ENCODE results near the gene LPXN.
"Not testable (repeated sequence)": the region's sequence is repeated elsewhere in the genome, so short reads cannot be mapped to it uniquely, and the experiment has no call there.

LPXN gene

DNA sequence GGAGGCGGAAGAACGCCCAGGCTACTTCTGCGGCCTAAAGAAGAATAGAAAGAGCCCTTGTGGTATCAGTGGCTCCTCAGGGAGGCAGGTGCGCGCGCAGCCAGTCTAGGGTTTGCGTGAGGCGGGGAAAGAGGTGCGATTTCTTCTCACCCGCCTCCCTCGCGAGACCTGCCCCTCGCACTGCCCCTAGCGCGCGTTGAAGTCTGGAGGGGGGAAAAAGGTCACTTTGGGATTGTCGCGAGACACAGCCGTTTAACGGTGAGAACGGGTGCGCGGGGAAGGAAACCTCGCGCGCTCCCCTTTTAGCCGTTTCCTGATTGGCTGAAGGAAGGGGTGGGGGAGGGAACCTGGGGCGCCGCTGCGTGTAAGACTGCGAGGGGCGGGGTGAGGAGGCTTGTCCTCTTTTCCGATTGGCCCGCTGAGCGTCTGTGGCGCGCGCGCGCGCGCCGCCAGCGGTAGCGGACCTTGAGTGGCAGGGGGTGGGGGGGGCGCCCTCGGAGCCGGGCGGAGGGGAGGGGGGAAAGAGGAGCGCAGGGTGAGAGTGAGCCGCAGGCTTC, 3.1 kb upstream of the LPXN start, which contains the start of gene ZFP91:
ZFP91 (plus strand) TSS at position 429 of the 557 bp plus-strand sequence. CDS start 219 bp downstream, outside the sequence.
- DNase-seq: peak; percentile 99 to 100

DNA sequence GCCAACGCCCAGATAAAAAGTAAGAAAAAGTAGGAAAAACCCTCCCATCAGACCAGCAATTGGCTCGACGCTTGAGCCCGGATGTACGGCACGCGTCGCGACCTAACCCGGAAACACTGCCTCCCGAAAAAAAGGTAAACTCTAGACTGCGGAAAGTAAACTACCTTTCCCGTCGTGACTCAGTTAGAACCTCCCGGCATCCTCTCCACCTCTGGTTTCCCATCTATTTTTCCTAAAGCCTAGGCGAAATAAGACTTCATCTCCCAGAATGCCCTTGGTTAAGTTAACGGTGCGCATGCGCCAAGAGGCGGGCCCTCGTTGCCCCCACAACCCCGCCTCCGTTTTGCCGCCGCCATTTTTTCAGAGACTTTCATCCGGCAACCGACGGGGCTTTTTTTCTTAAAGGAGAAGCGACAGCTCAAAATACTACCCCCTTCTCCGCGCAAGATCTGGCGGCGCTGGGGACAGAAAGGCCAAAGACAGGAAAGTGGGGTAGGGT, 2.5 kb upstream of the LPXN start:
- peak; percentile 97 to 100 for DNase-seq

DNA sequence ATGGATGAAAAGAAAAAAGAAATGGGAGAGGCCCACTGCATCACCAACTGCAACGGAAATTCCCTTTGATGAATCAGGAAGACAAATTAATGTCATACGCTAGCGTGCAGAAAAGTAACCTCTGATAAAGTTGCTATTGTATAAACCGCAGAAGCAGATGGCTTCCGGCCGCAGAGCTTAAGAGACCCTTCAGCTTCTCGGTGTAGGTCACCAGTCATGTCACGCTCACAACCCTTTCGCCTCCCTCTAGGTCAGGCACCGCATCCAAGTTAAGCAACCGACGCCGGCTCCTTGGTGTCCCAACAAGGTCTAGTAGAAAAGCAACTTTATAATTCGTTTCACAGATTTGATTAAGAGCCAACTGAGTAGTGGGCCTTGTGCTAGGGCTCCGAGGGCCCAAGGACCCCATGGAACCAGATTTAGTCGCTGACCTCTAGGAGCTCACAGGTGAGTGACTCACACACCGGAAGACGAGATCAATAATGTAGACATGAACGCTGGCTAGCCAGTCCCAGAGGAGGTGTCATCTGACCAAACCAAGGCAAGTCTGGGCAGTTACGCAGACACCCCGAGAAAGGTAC, 2.0 kb upstream of the LPXN start:
- DNase-seq: peak in 1 of 2 experiments; percentile 71

DNA sequence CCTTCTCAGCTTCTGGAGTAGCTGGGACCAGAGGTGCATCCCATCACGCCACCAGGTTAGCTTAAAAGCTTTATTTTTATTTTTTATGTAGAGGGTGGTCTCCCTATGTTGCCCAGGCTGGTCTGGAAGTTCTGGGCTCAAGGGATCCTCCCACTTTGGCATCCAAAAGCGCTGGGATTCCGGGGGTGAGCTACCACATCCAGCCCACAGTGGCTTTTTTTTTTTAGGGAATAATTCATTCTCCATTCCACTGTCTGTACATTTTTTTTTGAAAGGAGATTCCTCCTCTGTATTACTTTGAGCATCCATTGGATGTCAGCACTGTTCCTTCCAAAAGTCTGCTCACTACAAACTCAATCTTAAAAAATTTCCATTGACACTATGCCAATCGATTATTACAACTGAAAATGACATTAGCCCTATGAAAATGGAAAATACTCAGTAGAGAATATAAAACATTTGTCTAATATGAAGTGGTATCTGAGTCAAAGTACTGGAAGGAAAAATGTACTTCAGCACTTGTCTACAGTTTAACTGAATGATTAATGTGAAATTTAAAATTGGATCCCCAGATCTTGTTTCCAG, 1.3 kb upstream of the LPXN start:
- no peak for DNase-seq

DNA sequence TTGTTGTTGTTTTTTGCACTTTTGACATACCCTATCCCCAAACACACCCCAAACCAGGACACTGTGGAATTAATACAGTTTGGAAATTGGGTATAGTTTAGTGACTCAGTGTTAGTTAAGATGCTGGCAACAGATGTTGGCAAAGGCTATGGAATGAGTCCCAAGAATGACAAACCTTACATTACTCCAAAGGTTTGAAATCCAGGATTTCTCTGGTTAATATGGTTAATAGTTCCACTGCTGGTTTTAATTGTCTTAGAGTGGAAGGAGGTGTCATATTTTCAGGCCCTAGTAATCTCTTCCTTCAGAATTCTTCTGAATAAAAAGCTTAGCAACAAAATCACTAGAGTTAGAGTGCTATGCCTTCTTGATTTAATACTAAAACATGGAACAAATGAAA, 775 bp downstream of the LPXN start:
- DNase-seq: no peak

DNA sequence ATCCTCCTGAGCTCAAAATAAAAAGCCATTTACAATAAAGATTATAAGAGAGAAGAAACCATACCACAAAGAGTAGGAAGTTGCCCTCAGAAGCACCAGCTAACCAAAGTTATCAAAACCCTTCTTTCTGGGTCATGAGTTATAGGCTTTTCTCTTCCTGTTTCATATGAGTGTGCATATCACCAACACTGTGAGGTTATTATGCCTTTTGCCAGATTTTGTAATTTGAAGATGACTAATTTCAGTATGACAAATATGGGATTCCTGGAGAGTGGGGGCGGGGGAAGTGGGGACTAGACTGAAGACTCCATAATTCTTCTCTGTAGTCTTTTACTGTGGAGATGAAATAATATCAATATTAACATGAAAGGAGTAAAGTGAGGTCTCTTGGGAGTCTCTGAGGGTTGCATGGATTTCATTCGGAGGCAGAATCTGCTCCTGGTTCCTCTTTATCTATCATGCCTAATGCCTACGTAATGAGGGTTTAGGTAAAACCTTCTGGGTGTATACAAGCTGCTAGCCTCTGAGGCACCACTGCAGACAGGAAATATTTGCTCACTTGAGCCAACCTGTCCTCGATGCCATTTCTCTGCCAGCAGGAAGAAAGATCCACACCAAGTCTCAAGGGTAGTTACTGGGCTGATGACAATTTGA, 2.1 kb downstream of the LPXN start:
- no peak for DNase-seq

DNA sequence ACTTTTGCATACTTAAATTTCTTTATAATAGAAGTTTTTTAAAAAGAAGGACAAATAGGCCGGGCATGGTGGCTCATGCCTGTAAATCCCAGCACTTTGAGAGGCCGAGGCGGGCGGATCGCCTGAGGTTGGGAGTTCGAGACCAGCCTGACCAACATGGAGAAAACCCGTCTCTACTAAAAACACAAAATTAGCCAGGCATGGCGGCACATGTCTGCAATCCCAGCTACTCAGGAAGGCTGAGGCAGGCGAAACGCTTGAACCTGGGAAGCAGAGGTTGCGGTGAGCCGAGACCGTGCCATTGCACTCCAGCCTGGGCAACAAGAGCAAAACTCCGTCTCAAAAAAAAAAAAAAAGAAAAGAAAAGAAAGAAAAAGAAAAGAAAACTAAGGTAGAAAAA, 2.8 kb downstream of the LPXN start:
- not testable (repeated sequence) for DNase-seq

DNA sequence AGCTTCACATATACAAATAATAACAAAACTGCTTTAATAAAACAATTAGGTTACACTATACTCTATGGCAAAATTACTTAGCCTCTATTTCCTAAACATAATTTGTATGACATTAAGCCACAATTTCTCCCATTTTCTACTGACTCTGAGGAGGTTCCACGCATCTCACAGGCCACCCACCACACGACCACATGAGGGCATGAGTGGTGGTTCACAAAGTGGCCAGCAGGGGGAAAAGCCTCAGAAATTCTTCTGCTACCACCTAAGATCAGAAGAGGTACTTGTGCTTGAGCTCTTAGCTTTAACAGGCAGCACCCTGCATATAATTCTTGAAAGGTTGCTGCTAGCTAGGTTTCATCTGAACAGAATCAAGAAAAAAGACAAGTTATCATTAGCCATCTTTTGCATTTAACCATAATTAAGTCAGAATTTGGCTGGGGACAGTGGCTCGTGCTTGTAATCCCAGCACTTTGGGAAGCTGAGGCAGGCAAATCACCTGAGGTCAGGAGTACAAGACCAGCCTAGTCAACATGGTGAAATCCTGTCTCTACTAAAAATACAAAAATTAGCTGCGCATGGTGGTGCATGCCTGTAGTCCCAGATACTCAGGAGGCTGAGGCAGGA, 7.7 kb downstream of the LPXN start:
- peak; percentile 14 to 21 for DNase-seq

DNA sequence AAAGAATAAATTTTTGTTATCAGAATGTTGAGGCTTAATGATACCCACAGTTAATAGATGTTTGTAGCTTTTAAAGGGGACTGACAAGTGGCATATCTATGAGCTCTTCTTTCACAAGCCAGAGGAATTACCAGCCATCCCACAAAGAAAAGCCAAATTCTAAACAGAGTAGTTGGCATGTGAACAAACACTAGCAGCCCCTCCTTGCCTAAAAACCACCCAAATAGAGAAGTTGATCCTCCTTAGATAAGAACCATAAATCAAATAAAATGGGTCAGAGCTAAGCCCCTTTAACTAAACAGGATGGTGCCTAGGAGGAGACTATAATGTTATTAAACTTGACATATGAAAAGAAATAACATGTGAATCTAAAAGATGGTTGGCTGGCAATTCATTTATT, 11.4 kb downstream of the LPXN start:
- DNase-seq: no peak

DNA sequence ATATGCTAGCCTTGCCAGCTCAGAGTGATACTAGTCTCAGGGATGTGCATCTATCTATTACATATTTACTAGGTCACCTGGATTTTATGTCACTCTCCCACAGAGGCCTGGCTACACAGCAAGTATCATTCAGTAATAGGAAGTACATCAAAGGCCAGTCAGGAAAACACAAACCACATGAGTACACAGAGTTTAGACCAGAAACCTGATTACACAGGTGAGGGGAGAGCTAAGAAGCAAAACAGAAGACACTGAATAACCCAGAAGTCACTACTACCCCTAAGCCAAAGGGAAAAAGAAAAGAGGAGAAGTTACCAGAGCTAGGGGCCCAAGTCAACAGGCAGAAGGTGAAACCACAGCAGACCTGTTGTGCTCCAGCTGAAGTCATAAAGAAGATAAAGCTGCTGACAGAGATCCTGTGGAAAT, 13.3 kb downstream of the LPXN start:
- no peak for DNase-seq

DNA sequence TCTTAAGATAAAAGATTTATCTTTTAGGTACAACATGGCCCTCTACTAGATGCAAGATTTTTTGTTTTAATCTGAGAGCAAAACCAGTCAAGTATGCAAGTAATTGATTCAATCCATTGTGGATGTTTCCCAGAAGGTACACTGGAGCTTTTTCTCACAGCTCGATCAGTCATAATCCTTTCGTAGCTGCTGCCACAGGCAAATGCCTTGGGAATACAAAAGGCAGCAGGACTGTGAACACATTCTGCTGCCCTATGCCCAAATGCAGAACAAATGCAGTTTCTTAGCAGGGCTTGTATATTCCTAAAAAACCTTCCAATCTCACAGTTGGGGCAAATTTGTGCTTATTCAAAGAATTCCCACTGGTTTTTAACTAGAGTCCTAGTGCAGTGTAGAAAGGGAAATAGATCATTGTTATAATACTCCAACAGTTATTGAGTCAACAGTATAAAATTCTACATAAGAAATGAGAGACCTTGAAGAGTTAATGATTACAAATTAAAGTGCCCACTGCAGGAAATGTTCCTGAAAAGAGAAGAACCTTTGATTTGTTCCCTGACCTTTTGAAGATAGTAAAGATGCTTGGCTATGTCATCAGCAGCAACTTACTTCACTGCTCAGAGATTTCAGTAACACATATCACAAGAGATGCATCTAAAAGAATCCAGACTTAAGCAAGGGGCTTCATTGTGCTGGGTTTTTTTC, 14.1 kb downstream of the LPXN start:
- DNase-seq: no peak

DNA sequence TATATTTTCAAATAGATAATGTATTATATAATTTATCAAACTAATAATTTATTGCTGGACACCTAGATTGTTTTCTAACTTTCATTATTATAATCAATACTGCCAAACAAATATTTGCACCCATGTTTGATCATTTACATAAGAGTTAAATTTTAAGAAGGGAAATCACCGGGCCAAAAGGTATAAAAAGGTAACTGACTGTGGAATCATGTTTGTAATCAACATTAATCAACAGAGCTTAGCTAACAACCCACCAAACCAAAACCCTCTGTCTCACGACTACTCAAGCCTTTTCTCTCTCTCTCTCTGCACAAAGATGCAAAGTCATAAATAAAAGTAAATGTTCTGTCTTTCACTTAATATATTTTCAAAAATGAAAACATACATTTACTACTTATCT, 14.8 kb downstream of the LPXN start:
- DNase-seq: no peak

DNA sequence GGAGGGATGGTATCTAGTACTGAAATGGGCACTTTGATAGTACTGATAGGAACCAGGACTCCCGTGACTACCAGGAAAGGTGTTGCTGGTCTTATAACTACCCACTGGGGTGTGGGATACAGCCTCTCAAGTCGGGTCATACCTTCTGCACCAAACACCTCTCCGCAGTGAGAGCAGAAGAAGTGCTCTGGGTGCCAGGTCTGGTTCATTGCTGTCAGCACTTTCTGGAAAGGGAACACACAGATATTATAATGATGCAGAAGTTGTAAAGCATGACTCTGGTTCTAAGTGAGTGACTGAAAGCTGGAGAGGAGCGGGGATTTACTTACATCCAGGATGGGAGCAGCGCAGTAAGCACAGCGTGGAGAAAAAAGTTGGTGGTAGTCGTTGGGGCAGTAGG, 26.0 kb downstream of the LPXN start:
- no peak for DNase-seq

DNA sequence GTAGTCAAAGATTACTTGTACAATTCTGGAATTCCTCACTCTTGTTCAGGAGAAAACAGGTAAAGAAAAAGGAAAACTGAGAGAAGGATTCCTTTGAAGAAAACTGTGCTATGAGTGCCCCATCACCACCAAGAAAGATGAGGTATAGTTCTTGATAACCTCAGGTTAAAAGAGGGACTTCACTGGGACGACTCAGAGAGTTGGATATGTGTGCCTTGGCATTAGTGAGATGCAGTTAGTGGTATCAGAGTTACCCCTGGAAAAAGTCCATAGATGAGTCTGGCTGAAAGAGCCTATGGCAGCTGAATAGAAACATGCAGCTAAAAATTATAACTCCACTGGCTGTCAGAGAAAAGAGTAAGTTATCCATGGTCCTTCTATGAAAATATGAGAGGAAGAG, 28.8 kb downstream of the LPXN start:
- DNase-seq: no peak

DNA sequence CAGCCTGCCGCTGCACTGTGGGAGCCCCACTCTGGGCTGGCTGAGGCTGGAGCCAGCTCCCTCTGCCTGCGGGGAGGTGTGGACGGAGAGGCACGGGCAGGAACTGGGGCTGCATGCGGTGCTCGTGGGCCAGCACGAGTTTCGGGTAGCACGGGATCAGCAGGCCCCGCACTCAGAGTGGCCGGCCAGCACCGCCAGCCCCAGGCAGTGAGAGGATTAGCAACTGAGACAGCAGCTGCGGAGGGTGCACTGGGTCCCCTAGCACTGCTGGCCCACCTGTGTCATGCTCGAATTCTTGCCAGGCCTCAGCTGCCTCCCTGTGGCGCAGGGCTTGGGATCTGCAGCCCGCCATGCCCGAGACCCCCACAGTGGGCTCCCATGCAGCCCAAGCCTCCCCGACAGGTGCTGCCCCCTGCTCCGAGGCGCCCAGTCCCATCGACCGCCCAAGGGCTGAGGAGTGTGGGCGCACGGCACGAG, 43.8 kb downstream of the LPXN start:
- DNase-seq: no peak

DNA sequence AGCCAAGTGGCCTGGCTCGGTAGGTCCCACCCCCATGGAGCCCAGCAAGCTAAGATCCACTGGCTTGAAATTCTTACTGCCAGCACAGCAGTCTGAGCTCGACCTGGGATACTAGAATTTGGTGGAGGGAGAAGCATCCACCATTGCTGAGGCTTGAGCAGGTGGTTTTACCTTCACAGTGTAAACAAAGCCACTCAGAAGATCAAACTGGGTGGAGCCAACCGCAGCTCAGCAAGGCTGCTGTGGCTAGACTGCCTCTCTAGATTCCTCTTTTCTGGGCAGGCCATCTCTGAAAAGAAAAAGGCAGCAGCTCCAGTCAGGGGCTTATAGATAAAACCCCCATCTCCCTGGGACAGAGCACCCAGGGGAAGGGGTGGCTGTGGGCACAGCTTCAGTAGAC, 45.4 kb downstream of the LPXN start:
- no peak for DNase-seq

DNA sequence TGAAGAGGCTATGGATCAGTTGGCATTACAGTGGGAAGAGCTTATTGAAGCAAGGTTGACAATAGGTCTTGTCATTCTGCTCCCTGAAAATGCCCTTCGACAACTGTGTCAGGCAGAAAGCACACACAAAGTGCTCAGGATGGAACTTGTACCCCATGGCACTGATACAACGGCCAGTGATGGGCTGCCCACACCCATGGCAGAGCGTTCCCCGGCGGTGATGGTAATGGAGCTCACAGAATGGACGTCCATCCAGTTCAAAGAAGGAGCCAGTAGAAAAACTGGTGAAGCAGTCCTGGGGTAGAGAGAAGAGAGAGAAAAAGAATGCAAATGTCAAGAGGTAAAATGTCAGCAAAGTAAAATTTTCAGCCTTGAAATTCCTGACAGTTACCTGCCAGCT, 48.2 kb downstream of the LPXN start:
- DNase-seq: no peak

DNA sequence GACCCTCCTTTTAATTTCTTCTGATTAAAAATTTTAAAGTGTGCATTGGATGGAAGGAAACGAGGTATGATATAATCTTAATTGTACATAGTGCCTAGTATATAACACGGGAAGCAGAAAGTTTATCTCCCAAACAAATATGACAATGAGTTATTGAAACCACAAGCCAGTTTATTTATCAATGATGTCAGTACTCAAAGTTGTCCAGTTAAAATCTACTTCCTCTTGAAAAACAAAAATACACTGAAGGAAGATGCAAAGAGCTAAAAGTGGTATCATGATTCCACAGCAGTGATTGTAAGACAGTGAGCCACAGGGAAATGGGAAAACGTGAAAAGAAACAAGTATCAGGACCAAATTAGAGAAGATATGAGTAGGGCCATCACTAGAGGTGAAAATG, 48.9 kb downstream of the LPXN start:
- no peak for DNase-seq

DNA sequence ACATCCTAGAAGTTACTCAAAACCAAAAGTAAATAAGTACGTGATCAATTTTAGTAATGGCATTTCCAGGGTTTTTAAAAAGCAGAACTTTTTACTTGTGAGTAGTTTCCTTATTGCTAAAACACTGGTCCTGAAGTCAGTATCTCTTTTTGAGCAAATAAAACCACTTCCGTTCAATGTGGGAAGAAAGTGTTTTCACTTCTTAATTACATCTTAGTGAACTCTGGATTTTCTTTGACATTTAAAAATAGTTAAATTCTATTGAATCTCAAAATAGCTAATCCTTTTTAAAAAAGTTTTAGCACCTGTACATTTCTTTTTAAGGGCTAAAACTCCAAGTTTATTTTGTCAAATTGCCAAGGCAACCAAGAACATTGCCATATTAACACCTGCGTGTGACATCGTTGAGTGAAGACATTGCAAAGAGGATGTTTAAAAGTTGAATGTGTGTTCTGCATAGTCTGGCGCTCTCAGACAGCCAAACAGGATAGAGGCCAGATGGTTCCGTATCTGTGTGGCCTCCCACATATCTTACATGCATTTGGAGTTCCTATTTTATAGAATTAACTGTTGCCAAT, 50.5 kb downstream of the LPXN start:
- no peak for DNase-seq

DNA sequence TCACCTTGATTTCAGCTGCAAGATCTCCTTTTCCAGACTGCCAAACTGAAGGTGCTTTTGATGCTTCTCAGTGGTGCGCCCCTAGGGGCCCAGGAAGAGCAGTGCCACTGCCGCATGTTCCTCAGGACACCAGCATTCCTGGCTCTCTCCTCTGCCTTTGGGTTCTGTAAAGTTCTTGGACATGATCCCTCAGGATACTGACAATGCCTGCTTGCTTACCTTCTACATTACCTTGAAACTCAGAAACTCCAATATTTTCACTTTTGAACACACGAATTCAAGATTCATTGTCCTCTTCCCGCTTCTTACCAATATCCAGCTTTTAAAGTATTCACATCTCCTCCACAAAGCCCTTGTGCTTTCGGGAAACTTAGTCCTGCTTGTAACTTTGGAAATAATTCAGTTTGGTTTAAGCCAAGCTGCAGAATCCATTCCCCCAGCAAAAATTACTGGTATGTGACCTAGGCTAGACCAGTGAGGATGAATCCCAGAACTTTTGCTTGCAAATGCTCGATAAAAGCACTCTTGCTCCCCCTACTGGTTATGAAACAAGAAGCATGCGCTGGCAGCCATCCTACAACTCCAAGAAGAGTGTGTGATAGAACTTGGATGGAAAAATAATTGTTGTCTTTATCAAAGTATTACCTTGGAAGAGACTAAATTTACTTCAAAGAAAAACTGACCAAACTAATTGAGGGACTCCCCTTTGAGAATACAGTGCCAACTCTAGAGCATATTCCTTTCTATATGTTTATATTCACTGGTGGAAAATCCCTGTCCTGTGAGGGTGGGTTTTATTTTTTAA, 51.2 kb downstream of the LPXN start:
- peak; percentile 39 to 78 for DNase-seq

DNA sequence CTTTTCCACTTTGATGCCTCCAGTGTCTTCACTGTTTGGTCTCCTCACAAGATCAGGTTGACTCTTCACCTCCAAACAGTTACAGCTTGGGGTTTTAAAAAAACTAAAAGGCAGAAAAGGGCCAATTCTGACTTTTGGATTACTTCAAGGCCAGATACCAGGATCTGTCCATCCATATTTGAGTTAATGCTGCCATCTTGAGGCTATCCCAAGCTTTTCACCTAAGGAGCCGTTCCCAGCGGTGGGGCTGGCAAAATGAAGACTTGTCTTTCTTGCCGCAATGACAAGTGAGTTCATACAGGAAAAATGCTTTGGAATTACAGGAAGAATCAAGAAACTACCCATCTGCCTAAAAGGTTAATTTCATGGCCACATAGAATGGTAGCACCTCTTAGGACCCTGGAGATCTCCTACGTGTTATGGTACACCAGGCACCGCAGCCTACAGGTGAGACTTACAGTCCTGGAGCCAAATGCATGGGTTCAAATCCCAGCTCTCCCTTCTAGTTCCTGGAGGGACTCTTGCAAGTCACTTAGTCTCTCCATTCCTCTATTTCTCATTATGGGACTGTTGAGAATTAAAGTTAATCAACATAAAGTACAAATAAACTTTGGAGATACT, 61.8 kb downstream of the LPXN start:
- DNase-seq: peak in 1 of 2 experiments; percentile 45
